ENCODE results near the gene OR52J3. TPM values are rescaled to one million over a fixed set of nuclear protein-coding genes. Genes with fewer than 3 reads are reported as not detected.

The OR52J3 gene
- total RNA-seq (not detected), polyA plus RNA-seq (not detected)
- long read RNA-seq, donor 1 = 0 reads
- long read RNA-seq, donor 2 = 0 reads
- long read RNA-seq, donor 3 = 0 reads
- long read RNA-seq, donor 4 = 0 reads
- long read RNA-seq, donor 5 = 0 reads
- long read RNA-seq, donor 6 = 0 reads
- long read RNA-seq, donor 7 = 0 reads
- long read RNA-seq, donor 8 = 0 reads
- long read RNA-seq, donor 9 = 0 reads
- long read RNA-seq, donor 10 = 0 reads

DNA sequence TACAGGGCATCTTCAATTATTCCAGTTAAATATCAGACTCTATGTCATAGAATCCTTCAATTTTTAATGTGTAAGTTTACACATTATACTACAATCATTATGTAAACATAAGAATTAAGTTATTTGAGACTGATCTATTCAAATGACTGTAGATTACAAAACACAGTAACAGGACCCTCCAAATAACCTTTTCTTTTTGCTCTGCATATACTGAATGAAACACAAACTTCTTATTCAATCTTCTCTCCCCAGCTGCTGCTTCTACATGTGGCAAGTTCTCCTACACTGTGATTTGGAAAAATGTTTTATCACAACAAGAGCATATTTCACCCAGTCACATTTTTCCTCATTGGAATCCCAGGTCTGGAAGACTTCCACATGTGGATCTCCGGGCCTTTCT is at the start of gene OR52J3:
TSS of gene OR52J3 (plus strand) at position 301 of the 400 bp plus-strand sequence. CDS start at position 301, 0 bp downstream.
- Histone ChIP-seq H3K36me3 (ENCODE audit: control insufficient read depth in 2 of 2, insufficient read depth in 2 of 2, low read length in 1 of 2) (no peaks in the 10 kb centered on the region), H3K4me3 (ENCODE audit: low read length in 2 of 2) (no peak within 1 kb of the TSS), H3K9me3 (ENCODE audit: control insufficient read depth in 2 of 2, insufficient read depth in 1 of 2, low read length in 1 of 2) (no peaks in the 10 kb centered on the region), H3K27me3 (ENCODE audit: control insufficient read depth in 2 of 2, insufficient read depth in 1 of 2, low read length in 1 of 2) (no peaks in the 10 kb centered on the region), H3K27ac (ENCODE audit: low read depth in 1 of 2, low read length in 1 of 2) (no peak within 1 kb of the TSS), H3K4me1 (ENCODE audit: control insufficient read depth in 2 of 2, insufficient read depth in 2 of 2, low read length in 2 of 2) (no peaks in the 10 kb centered on the region)
- no peak for DNase-seq (ENCODE audit: low read depth in 6 of 9, low spot score in 9 of 9)
- WGBS = 91% methylated on average over 1 of the region's 1 CpG

DNA sequence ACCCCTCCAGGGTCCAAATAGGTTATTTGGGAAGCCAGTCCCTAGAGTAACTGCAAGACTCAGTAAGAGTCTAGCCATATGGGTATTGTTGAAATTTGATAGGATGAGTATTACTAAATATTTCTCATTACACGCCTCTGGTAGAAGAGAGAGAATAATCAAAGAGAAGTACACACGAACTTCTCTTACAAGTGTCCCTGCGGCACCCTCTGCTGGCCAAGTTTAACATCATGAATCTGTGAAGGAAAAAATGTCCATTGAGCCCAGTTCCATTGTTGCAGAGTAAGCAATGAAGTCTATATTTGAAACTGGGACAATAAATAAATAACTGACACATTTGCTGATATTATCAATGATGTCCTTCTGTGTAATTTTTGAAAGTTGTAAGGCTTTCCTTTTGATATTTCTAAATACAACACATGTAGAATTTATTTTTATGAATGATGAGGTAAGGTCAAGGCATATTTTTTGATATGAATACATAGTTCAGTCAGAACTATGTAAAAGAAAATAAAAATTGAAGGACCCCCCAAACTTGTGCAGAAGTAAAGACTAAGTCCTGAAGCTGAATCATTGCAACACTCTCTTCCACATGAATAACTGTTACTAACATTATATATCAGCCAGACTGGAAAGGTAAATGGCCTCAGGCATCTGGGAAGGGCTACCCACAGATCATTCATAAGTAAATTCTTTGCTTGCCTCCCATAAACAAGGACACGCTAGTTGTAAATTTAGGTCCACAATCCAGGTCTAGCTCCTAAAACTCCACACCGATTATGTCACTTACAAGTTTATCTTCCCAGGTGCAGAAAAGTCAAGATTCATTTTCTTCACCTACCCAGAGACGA is 41.7 kb upstream of the OR52J3 start:
- Histone ChIP-seq H3K4me1 (ENCODE audit: control insufficient read depth in 2 of 2, insufficient read depth in 2 of 2, low read length in 2 of 2) (no peaks in the 10 kb centered on the region), H3K27me3 (ENCODE audit: control insufficient read depth in 2 of 2, insufficient read depth in 1 of 2, low read length in 1 of 2) (no peaks in the 10 kb centered on the region), H3K27ac (ENCODE audit: low read depth in 1 of 2, low read length in 1 of 2) (no peak overlapping the region), H3K4me3 (ENCODE audit: low read length in 2 of 2) (no peak overlapping the region), H3K9me3 (ENCODE audit: control insufficient read depth in 2 of 2, insufficient read depth in 1 of 2, low read length in 1 of 2) (no peaks in the 10 kb centered on the region), H3K36me3 (ENCODE audit: control insufficient read depth in 2 of 2, insufficient read depth in 2 of 2, low read length in 1 of 2) (no peaks in the 10 kb centered on the region)
- peak in 7 of 9 donors; percentile 3 to 31 (median 4) for DNase-seq (ENCODE audit: low read depth in 6 of 9, low spot score in 9 of 9)
- WGBS = 46% methylated on average over 6 of the region's 6 CpGs

- no peak overlapping the region for H3K27ac ChIP-seq (ENCODE audit: low read depth in 1 of 2, low read length in 1 of 2)
- 39% methylated on average over 2 of the region's 2 CpGs for WGBS
- H3K4me3 ChIP-seq (ENCODE audit: low read length in 2 of 2) = no peak overlapping the region
- H3K4me1 ChIP-seq (ENCODE audit: control insufficient read depth in 2 of 2, insufficient read depth in 2 of 2, low read length in 2 of 2) = no peaks in the 10 kb centered on the region
- H3K36me3 ChIP-seq (ENCODE audit: control insufficient read depth in 2 of 2, insufficient read depth in 2 of 2, low read length in 1 of 2) = no peaks in the 10 kb centered on the region
- H3K9me3 ChIP-seq (ENCODE audit: control insufficient read depth in 2 of 2, insufficient read depth in 1 of 2, low read length in 1 of 2) = no peaks in the 10 kb centered on the region
- no peak for DNase-seq (ENCODE audit: low read depth in 6 of 9, low spot score in 9 of 9)
- H3K27me3 ChIP-seq (ENCODE audit: control insufficient read depth in 2 of 2, insufficient read depth in 1 of 2, low read length in 1 of 2) = no peaks in the 10 kb centered on the region
These were observed 38.8 kb upstream of the OR52J3 start for GRCh38 chr11:5007561-5007960.

DNA sequence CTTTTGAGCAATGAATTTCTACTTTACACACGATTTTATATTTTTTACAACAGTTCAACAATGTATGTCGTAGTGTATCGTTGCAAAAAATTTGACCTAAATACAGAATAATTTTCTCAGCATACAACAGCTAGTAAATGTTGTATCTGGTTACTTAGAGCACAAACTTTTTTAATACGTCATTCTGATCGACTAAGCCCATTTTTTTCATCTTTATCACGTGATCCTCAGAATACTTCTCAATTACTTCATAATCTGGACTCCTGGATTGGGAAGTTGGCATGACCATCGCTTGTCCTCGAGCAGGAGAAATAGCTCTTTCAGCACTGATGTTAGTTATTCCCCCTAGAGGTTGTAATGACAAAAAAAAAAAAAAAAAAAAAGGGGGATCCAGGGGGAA is 35.1 kb upstream of the OR52J3 start:
- no peak overlapping the region for H3K27ac ChIP-seq (ENCODE audit: low read depth in 1 of 2, low read length in 1 of 2)
- H3K4me3 ChIP-seq (ENCODE audit: low read length in 2 of 2) = no peak overlapping the region
- no peaks in the 10 kb centered on the region for H3K36me3 ChIP-seq (ENCODE audit: control insufficient read depth in 2 of 2, insufficient read depth in 2 of 2, low read length in 1 of 2)
- H3K4me1 ChIP-seq (ENCODE audit: control insufficient read depth in 2 of 2, insufficient read depth in 2 of 2, low read length in 2 of 2) = no peaks in the 10 kb centered on the region
- peaks cover 0 to 1% of the 10 kb centered on the region in 2 donors for H3K9me3 ChIP-seq (ENCODE audit: control insufficient read depth in 2 of 2, insufficient read depth in 1 of 2, low read length in 1 of 2)
- no peaks in the 10 kb centered on the region for H3K27me3 ChIP-seq (ENCODE audit: control insufficient read depth in 2 of 2, insufficient read depth in 1 of 2, low read length in 1 of 2)
- DNase-seq (ENCODE audit: low read depth in 6 of 9, low spot score in 9 of 9) = no peak
- 83% methylated on average over 8 of the region's 8 CpGs for WGBS

- WGBS = 84% methylated on average over 1 of the region's 1 CpG
- no peak for DNase-seq (ENCODE audit: low read depth in 6 of 9, low spot score in 9 of 9)
- Histone ChIP-seq H3K36me3 (ENCODE audit: control insufficient read depth in 2 of 2, insufficient read depth in 2 of 2, low read length in 1 of 2) (no peaks in the 10 kb centered on the region), H3K9me3 (ENCODE audit: control insufficient read depth in 2 of 2, insufficient read depth in 1 of 2, low read length in 1 of 2) (peaks cover 0 to 1% of the 10 kb centered on the region in 2 donors), H3K4me3 (ENCODE audit: low read length in 2 of 2) (no peak overlapping the region), H3K4me1 (ENCODE audit: control insufficient read depth in 2 of 2, insufficient read depth in 2 of 2, low read length in 2 of 2) (no peaks in the 10 kb centered on the region), H3K27me3 (ENCODE audit: control insufficient read depth in 2 of 2, insufficient read depth in 1 of 2, low read length in 1 of 2) (no peaks in the 10 kb centered on the region), H3K27ac (ENCODE audit: low read depth in 1 of 2, low read length in 1 of 2) (no peak overlapping the region)
These were observed 33.3 kb upstream of the OR52J3 start for GRCh38 chr11:5013012-5013411.

DNA sequence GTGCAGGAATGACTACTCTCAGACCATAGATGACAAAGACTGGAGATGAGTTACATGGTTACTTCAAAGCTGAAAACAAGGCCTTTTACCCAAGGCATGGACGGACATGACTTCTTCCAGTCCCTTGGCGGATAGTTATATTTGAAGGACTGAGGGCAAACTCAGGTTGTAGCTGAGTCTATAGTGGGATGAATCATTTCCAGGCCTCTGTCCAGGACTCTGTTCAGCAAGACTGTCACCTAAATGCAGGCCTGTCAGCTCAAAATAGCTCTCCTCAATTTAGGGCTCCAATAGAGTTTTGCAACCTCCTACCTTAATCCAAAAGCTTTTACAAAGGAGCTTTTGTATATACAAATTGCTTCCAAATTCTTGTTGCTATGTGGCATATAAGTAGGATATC is 24.3 kb upstream of the OR52J3 start:
- H3K27ac ChIP-seq (ENCODE audit: low read depth in 1 of 2, low read length in 1 of 2) = no peak overlapping the region
- H3K36me3 ChIP-seq (ENCODE audit: control insufficient read depth in 2 of 2, insufficient read depth in 2 of 2, low read length in 1 of 2) = no peaks in the 10 kb centered on the region
- H3K27me3 ChIP-seq (ENCODE audit: control insufficient read depth in 2 of 2, insufficient read depth in 1 of 2, low read length in 1 of 2) = no peaks in the 10 kb centered on the region
- H3K4me1 ChIP-seq (ENCODE audit: control insufficient read depth in 2 of 2, insufficient read depth in 2 of 2, low read length in 2 of 2) = no peaks in the 10 kb centered on the region
- WGBS = over 99% methylated on average over 2 of the region's 2 CpGs
- peaks cover 0 to 23% of the 10 kb centered on the region in 2 donors for H3K9me3 ChIP-seq (ENCODE audit: control insufficient read depth in 2 of 2, insufficient read depth in 1 of 2, low read length in 1 of 2)
- no peak overlapping the region for H3K4me3 ChIP-seq (ENCODE audit: low read length in 2 of 2)
- DNase-seq (ENCODE audit: low read depth in 6 of 9, low spot score in 9 of 9) = no peak

DNA sequence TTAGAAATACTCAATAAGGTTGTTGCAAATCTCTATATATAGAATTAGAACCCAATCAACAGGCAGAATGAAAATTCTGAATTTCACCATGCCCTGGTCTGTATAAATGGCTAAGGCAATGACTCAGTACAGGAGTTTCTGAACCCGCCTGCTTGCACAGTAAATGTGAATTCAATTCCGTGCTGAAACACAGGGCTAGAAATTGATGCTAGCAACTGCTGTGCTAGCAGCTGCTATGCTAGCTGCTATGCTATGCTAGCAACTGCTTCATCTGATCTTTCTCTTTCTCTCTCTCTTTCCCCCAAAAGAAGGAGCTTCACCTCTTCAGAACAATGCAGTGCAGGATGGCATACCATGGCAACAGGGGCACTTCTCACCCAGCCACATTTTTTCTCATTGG is 9.7 kb upstream of the OR52J3 start:
- Histone ChIP-seq H3K36me3 (ENCODE audit: control insufficient read depth in 2 of 2, insufficient read depth in 2 of 2, low read length in 1 of 2) (no peaks in the 10 kb centered on the region), H3K4me3 (ENCODE audit: low read length in 2 of 2) (no peak overlapping the region), H3K27ac (ENCODE audit: low read depth in 1 of 2, low read length in 1 of 2) (no peak overlapping the region), H3K4me1 (ENCODE audit: control insufficient read depth in 2 of 2, insufficient read depth in 2 of 2, low read length in 2 of 2) (no peaks in the 10 kb centered on the region), H3K9me3 (ENCODE audit: control insufficient read depth in 2 of 2, insufficient read depth in 1 of 2, low read length in 1 of 2) (no peaks in the 10 kb centered on the region), H3K27me3 (ENCODE audit: control insufficient read depth in 2 of 2, insufficient read depth in 1 of 2, low read length in 1 of 2) (no peaks in the 10 kb centered on the region)
- no peak for DNase-seq (ENCODE audit: low read depth in 6 of 9, low spot score in 9 of 9)
- 93% methylated on average over 2 of the region's 2 CpGs for WGBS

GRCh38 chr11:5037926-5038325 is 8.4 kb upstream of the OR52J3 start:
- 86% methylated on average over 2 of the region's 2 CpGs for WGBS

DNA sequence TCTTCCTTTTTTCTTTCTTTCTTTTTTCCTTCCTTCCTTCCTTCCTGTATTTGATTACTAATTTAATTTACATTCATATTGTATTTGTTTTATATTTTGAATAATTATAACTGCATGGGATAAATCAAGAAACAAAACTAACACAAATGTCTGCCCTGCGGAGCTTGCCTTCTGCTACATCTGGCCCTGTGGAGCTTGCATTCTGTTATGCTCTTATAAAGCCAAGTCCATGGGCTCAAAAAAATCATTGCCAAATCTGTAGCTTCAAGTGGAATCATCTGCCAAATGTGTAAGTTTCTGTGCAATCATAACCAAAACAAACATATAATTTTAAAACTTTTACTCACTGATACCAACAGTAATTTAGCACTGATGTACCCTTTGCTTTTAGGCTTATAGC is 8.0 kb upstream of the OR52J3 start:
- DNase-seq (ENCODE audit: low read depth in 6 of 9, low spot score in 9 of 9) = no peak
- WGBS = 96% methylated on average over 1 of the region's 1 CpG
- no peak overlapping the region for H3K4me3 ChIP-seq (ENCODE audit: low read length in 2 of 2)
- no peaks in the 10 kb centered on the region for H3K27me3 ChIP-seq (ENCODE audit: control insufficient read depth in 2 of 2, insufficient read depth in 1 of 2, low read length in 1 of 2)
- no peaks in the 10 kb centered on the region for H3K36me3 ChIP-seq (ENCODE audit: control insufficient read depth in 2 of 2, insufficient read depth in 2 of 2, low read length in 1 of 2)
- no peaks in the 10 kb centered on the region for H3K9me3 ChIP-seq (ENCODE audit: control insufficient read depth in 2 of 2, insufficient read depth in 1 of 2, low read length in 1 of 2)
- no peaks in the 10 kb centered on the region for H3K4me1 ChIP-seq (ENCODE audit: control insufficient read depth in 2 of 2, insufficient read depth in 2 of 2, low read length in 2 of 2)
- no peak overlapping the region for H3K27ac ChIP-seq (ENCODE audit: low read depth in 1 of 2, low read length in 1 of 2)

More at GRCh38 chr11:5037926-5038325, 8.4 kb upstream of the OR52J3 start:
- Histone ChIP-seq H3K36me3 (ENCODE audit: control insufficient read depth in 2 of 2, insufficient read depth in 2 of 2, low read length in 1 of 2) (no peaks in the 10 kb centered on the region), H3K27me3 (ENCODE audit: control insufficient read depth in 2 of 2, insufficient read depth in 1 of 2, low read length in 1 of 2) (no peaks in the 10 kb centered on the region), H3K27ac (ENCODE audit: low read depth in 1 of 2, low read length in 1 of 2) (no peak overlapping the region), H3K9me3 (ENCODE audit: control insufficient read depth in 2 of 2, insufficient read depth in 1 of 2, low read length in 1 of 2) (no peaks in the 10 kb centered on the region), H3K4me1 (ENCODE audit: control insufficient read depth in 2 of 2, insufficient read depth in 2 of 2, low read length in 2 of 2) (no peaks in the 10 kb centered on the region), H3K4me3 (ENCODE audit: low read length in 2 of 2) (no peak overlapping the region)
- no peak for DNase-seq (ENCODE audit: low read depth in 6 of 9, low spot score in 9 of 9)

Data from thymus (tissue), 14 donors.